Gastrocnemius medialis (tissue), 4 donors: ENCODE measurements around the gene SETD5. TPM values are rescaled to one million over a fixed set of nuclear protein-coding genes. Genes with fewer than 3 reads are reported as not detected.

Experiments used
- ATAC-seq, 2 donors: fragments of 150-250 bp; one replicate each; pipeline ENCODE4 v1.9.1; 2016
- DNase-seq, 2 donors: peaks; one replicate each; pipeline ENCODE4 v3.0.0-alpha.2; 2019
- H3K27ac ChIP-seq, 4 donors: fragments of 200-600 bp; sonication (generic); 1 replicate in 1 of 4; 2 replicates in 3 of 4; pipeline ENCODE4 v1.5.1; 2016 to 2018; ENCODE audit warnings: mild to moderate bottlenecking in 2 of 4, moderate library complexity in 1 of 4
- H3K27me3 ChIP-seq, 3 donors: fragments of 200-600 bp; sonication (generic) in 2 of 3; 1 replicate in 1 of 3; 2 replicates in 2 of 3; pipeline versions ENCODE4 v1.5.1 to v1.6.0; 2016 to 2019; ENCODE audit warnings: mild to moderate bottlenecking in 1 of 3, moderate library complexity in 1 of 3
- H3K36me3 ChIP-seq, 2 donors: fragments of 200-600 bp; sonication (generic) in 1 of 2; one replicate each; pipeline ENCODE4 v1.5.1; 2017 to 2018
- H3K4me1 ChIP-seq, 2 donors: fragments of 200-600 bp; sonication (generic) in 1 of 2; one replicate each; pipeline ENCODE4 v1.5.1; 2016 to 2017; ENCODE audit warnings: mild to moderate bottlenecking in 2 of 2
- H3K4me3 ChIP-seq, 4 donors: fragments of 200-600 bp; sonication (generic) in 3 of 4; 1 replicate in 1 of 4; 2 replicates in 3 of 4; pipeline ENCODE4 v1.5.1; 2016 to 2019; ENCODE audit warnings: mild to moderate bottlenecking in 2 of 4
- H3K9me3 ChIP-seq, 3 donors: fragments of 200-600 bp; sonication (generic) in 2 of 3; 1 replicate in 1 of 3; 2 replicates in 2 of 3; pipeline ENCODE4 v1.5.1; 2016 to 2019
- CTCF ChIP-seq, 5 experiments: fragments of 450-650 bp in 3 of 5; fragments of 200-600 bp in 2 of 5; sonication (generic) in 2 of 5; IDR thresholded peaks in 4 of 5; conservative IDR thresholded peaks in 1 of 5; 1 replicate in 4 of 5; 2 replicates in 1 of 5; pipeline ENCODE4 v1.5.1; 2016 to 2019; ENCODE audit warnings: antibody characterized with exemption in 5 of 5, mild to moderate bottlenecking in 3 of 5, moderate library complexity in 3 of 5
- POLR2A ChIP-seq, 2 donors: fragments of 450-650 bp; IDR thresholded peaks; one replicate each; pipeline ENCODE4 v1.6.1; 2017; ENCODE audit warnings: antibody characterized with exemption in 2 of 2, mild to moderate bottlenecking in 2 of 2, moderate library complexity in 2 of 2
- in situ Hi-C, 4 donors: fragments of 200-750 bp; cut with MboI; loops; one replicate each; pipeline versions ENCODE4 v1.15.0 to v1.8.0; 2017; ENCODE audit warnings: low sequenced_read_pairs in 4 of 4
- intact Hi-C: fragments of 100-400 bp; cut with DNase I; formaldehyde crosslinking; loops from one replicate; pipeline ENCODE4 v1.15.1; 2023; ENCODE audit warnings: low total_unique reads
- total RNA-seq, 4 donors: library from RNA; depleted of rRNA; stranded (reverse); fragments of >200 nt; gene quantifications; one replicate each; pipeline versions ENCODE4 v1.1.0 to v1.2.3, GENCODE V29; 2016

Gene SETD5
- total RNA-seq, 4 donors from 2014 or later: 28.9 to 43.3 (median 41.0) TPM

- Histone ChIP-seq H3K4me3 (no peak overlapping the region), H3K27me3 (no peaks in the 10 kb centered on the region), H3K36me3 (no peaks in the 10 kb centered on the region), H3K27ac (peak overlapping the region in 1 of 4 donors; percentile 10), H3K4me1 (peaks cover 92 to 94% of the 10 kb centered on the region in 2 donors), H3K9me3 (no peaks in the 10 kb centered on the region)
- in situ Hi-C loops: no loop called here
- DNase-seq (no peak), ATAC-seq (no peak)
- TF ChIP-seq CTCF (IDR thresholded peaks at IDR 0.05 in 4 of 5, conservative IDR thresholded peaks at IDR 0.05 in 1 of 5) (no peak), POLR2A (IDR thresholded peaks at IDR 0.05) (no peak)
- intact Hi-C loops: no loop called here
These were observed 11.1 kb downstream of the SETD5 start for GRCh38 chr3:9408546-9408945.

GRCh38 chr3:9409981-9410854 is 12.8 kb downstream of the SETD5 start:
- Histone ChIP-seq H3K4me1 (peaks cover 82 to 87% of the 10 kb centered on the region in 2 donors), H3K27me3 (no peaks in the 10 kb centered on the region), H3K27ac (peak overlapping the region in 2 of 4 donors; percentile 2 to 33), H3K9me3 (no peaks in the 10 kb centered on the region), H3K4me3 (no peak overlapping the region), H3K36me3 (no peaks in the 10 kb centered on the region)
- TF ChIP-seq POLR2A (IDR thresholded peaks at IDR 0.05) (no peak), CTCF (IDR thresholded peaks at IDR 0.05 in 4 of 5, conservative IDR thresholded peaks at IDR 0.05 in 1 of 5) (no peak)
- in situ Hi-C loops: no loop called here
- ATAC-seq (no peak), DNase-seq (no peak)
- intact Hi-C loops: no loop called here

GRCh38 chr3:9411302-9411701 is 13.9 kb downstream of the SETD5 start:
- Histone ChIP-seq H3K36me3 (no peaks in the 10 kb centered on the region), H3K27me3 (no peaks in the 10 kb centered on the region), H3K27ac (peak overlapping the region in 2 of 4 donors; percentile 20 to 30), H3K4me3 (no peak overlapping the region), H3K4me1 (peaks cover 79 to 87% of the 10 kb centered on the region in 2 donors), H3K9me3 (no peaks in the 10 kb centered on the region)
- intact Hi-C loops: no loop called here
- TF ChIP-seq POLR2A (IDR thresholded peaks at IDR 0.05): no peak
- no peak for TF ChIP-seq CTCF (IDR thresholded peaks at IDR 0.05 in 4 of 5, conservative IDR thresholded peaks at IDR 0.05 in 1 of 5)
- DNase-seq (no peak), ATAC-seq (no peak)
- in situ Hi-C loops: no loop called here

- in situ Hi-C loops: no loop called here
- no peak for ATAC-seq
- intact Hi-C loops: no loop called here
- Histone ChIP-seq H3K27ac (peak overlapping the region in 2 of 4 donors; percentile 29 to 35), H3K4me3 (no peak overlapping the region), H3K9me3 (no peaks in the 10 kb centered on the region), H3K4me1 (peaks cover 77 to 83% of the 10 kb centered on the region in 2 donors), H3K36me3 (no peaks in the 10 kb centered on the region), H3K27me3 (no peaks in the 10 kb centered on the region)
- DNase-seq: no peak
- TF ChIP-seq CTCF (IDR thresholded peaks at IDR 0.05 in 4 of 5, conservative IDR thresholded peaks at IDR 0.05 in 1 of 5) (no peak), POLR2A (IDR thresholded peaks at IDR 0.05) (no peak)
These were observed 14.9 kb downstream of the SETD5 start for GRCh38 chr3:9412293-9412692.
